Ovary (tissue), 3 donors: Measurements from ENCODE around the gene HOXA1.

Experiments
- EP300 ChIP-seq: sonication (generic); formaldehyde crosslinking; IDR thresholded peaks from one replicate; pipeline ENCODE4 v1.6.1; 2017; ENCODE audit warnings: antibody characterized with exemption
- POLR2A ChIP-seq: fragments of 450-650 bp; IDR thresholded peaks from one replicate; pipeline ENCODE4 v1.6.1; 2017; ENCODE audit warnings: antibody characterized with exemption, mild to moderate bottlenecking, moderate library complexity
- TF ChIP-seq, protein P1 (sequence below), 3 donors: fragments of 450-650 bp in 2 of 3; fragments of 200-600 bp in 1 of 3; IDR thresholded peaks; one replicate each; pipeline versions ENCODE4 v1.5.1 to v1.8.0; 2016 to 2022; ENCODE audit warnings: antibody characterized with exemption in 3 of 3, mild to moderate bottlenecking in 1 of 3
- donor health status: DM: no; HTN: no; CAD: no.

DNA sequence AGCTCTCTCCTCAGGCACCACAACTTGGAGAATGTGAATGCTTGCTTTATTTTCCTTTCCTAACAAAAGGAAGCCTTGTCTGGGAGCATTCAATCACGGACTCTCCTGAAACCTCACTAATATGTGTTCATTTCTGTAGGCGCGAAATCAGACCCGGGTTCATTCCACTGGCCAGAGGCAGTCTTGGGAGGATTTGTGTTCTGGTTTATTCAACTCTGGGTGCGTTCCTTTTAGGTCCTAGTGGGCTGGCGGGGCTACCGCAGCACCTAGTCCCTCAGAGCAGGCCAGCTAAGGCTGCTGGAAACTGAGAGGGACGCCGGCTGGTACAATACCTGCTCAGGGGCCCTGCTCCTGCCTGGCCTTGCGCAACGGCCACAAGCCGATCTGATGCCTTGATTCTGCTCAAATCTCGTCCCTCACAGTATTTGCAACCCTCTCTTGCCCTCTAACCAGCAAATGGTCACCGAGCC is 27.2 kb upstream of the HOXA1 start:
- TF ChIP-seq, protein P1, sequence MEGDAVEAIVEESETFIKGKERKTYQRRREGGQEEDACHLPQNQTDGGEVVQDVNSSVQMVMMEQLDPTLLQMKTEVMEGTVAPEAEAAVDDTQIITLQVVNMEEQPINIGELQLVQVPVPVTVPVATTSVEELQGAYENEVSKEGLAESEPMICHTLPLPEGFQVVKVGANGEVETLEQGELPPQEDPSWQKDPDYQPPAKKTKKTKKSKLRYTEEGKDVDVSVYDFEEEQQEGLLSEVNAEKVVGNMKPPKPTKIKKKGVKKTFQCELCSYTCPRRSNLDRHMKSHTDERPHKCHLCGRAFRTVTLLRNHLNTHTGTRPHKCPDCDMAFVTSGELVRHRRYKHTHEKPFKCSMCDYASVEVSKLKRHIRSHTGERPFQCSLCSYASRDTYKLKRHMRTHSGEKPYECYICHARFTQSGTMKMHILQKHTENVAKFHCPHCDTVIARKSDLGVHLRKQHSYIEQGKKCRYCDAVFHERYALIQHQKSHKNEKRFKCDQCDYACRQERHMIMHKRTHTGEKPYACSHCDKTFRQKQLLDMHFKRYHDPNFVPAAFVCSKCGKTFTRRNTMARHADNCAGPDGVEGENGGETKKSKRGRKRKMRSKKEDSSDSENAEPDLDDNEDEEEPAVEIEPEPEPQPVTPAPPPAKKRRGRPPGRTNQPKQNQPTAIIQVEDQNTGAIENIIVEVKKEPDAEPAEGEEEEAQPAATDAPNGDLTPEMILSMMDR (IDR thresholded peaks at IDR 0.05): no peak
- TF ChIP-seq POLR2A (no peak), EP300 (no peak)
